GM19023 (cell line): ENCODE measurements around the gene PANK2.
"Not testable (repeated sequence)": the region's sequence is repeated elsewhere in the genome, so short reads cannot be mapped to it uniquely, and the experiment has no call there.

Experiments used
- ATAC-seq: cut with Tn5 transposase; IDR thresholded peaks from one replicate; pipeline ENCODE4 v1.9.1; 2021; ENCODE audit warnings: mild to moderate bottlenecking, moderate library complexity; ENCODE audit not compliant: unreplicated experiment

The PANK2 gene

GRCh38 chr20:3888622-3889488, at the start of gene PANK2:
TSS of gene PANK2 (plus strand) at chr20:3889387.
- ATAC-seq: peak; percentile 90

GRCh38 chr20:3840201-3840600, 49.0 kb upstream of the PANK2 start:
- not testable (repeated sequence) for ATAC-seq

GRCh38 chr20:3842348-3842930, 46.7 kb upstream of the PANK2 start:
- ATAC-seq: no peak

- ATAC-seq: no peak
Observed at GRCh38 chr20:3843490-3843889, 45.7 kb upstream of the PANK2 start.

GRCh38 chr20:3843990-3844619, 45.1 kb upstream of the PANK2 start:
- ATAC-seq: not testable (repeated sequence)

GRCh38 chr20:3846378-3846739, 42.8 kb upstream of the PANK2 start:
- ATAC-seq: no peak

GRCh38 chr20:3846740-3847428, 42.3 kb upstream of the PANK2 start, which contains the start of gene MAVS:
TSS of gene MAVS (plus strand) at chr20:3846834. CDS start at chr20:3854625, 7,791 bp downstream.
- peak; percentile 90 for ATAC-seq

- ATAC-seq: no peak
Observed at GRCh38 chr20:3847429-3847940, 41.7 kb upstream of the PANK2 start.

- ATAC-seq: no peak
Observed at GRCh38 chr20:3848565-3848964, 40.6 kb upstream of the PANK2 start.

GRCh38 chr20:3854462-3854871, 34.7 kb upstream of the PANK2 start:
- no peak for ATAC-seq

- no peak for ATAC-seq
Observed at GRCh38 chr20:3857405-3857804, 31.8 kb upstream of the PANK2 start.

- ATAC-seq: no peak
Observed at GRCh38 chr20:3858689-3859088, 30.5 kb upstream of the PANK2 start.

GRCh38 chr20:3861191-3861590, 28.0 kb upstream of the PANK2 start:
- ATAC-seq: no peak

- no peak for ATAC-seq
Observed at GRCh38 chr20:3862333-3862732, 26.9 kb upstream of the PANK2 start.

GRCh38 chr20:3863317-3863716, 25.9 kb upstream of the PANK2 start:
- ATAC-seq: no peak

- ATAC-seq: no peak
Observed at GRCh38 chr20:3864518-3864917, 24.7 kb upstream of the PANK2 start.

- no peak for ATAC-seq
Observed at GRCh38 chr20:3865152-3865886, 23.9 kb upstream of the PANK2 start.

GRCh38 chr20:3865887-3866407, 23.2 kb upstream of the PANK2 start:
- no peak for ATAC-seq

- no peak for ATAC-seq
Observed at GRCh38 chr20:3866464-3866863, 22.7 kb upstream of the PANK2 start.

- no peak for ATAC-seq
Observed at GRCh38 chr20:3867802-3868201, 21.4 kb upstream of the PANK2 start.
